HepG2 (cell line): ENCODE data around the gene USP5. TPM values are rescaled to one million over a fixed set of nuclear protein-coding genes. Genes with fewer than 3 reads are reported as not detected.
A peak's percentile ranks its signal among the peaks of the same experiment; 100 is the strongest.

Experiments used
- ATAC-seq: fragments of 200-7000 bp; cut with Tn5 transposase; 3 replicates; pipeline ENCODE4 v1.9.1; 2020; ENCODE audit warnings: mild to moderate bottlenecking, moderate library complexity
- BruUV-seq: library from RNA; stranded (reverse); fragments of 400-500 nt; replicated peaks from 2 replicates; lab custom pipeline; 2021; lab: Mats Ljungman, UMichigan
- CTCF ChIA-PET: fragments of 300-600 bp; formaldehyde crosslinking; extraction: SDS; loops from one replicate; lab custom pipeline; 2021; ENCODE audit warnings: low total read pairs, inconsistent platforms, low intra/inter-chr PET ratio; lab: Yijun Ruan, JAX
- POLR2A ChIA-PET: fragments of 350-600 bp; sonication (Branson Sonifier 250); formaldehyde crosslinking; loops from one replicate; lab custom pipeline; 2020; ENCODE audit warnings: antibody characterized with exemption, inconsistent platforms; lab: Yijun Ruan, JAX
- DNase-seq: peaks from one replicate; pipeline ENCODE4 v3.0.0-alpha.2; 2015; ENCODE audit warnings: low spot score
- FAIRE-seq: peaks from 3 replicates; lab custom pipeline; 2011; peaks lifted over from hg19 to GRCh38; lab: Jason Lieb, UNC
- H2AFZ ChIP-seq: one replicate; pipeline ENCODE4 v1.6.1; 2011; ENCODE audit warnings: low read length, inconsistent platforms
- H3K27ac ChIP-seq: fragments of 300-600 bp; 3 replicates; pipeline ENCODE4 v1.8.0; 2011; ENCODE audit warnings: mixed run types, mild to moderate bottlenecking, mixed read lengths, low read length, inconsistent platforms; ENCODE audit not compliant: insufficient read depth; ENCODE audit errors: extremely low read length
- H3K27me3 ChIP-seq, 2 experiments: fragments of 200-600 bp in 1 of 2; 2 replicates in 1 of 2; 3 replicates in 1 of 2; pipeline versions ENCODE4 v1.6.0 to v1.8.0; 2011; ENCODE audit warnings: low read length in 2 of 2, mild to moderate bottlenecking in 2 of 2, moderate library complexity in 2 of 2, inconsistent platforms in 1 of 2; ENCODE audit not compliant: insufficient read depth in 2 of 2, control insufficient read depth in 1 of 2
- H3K36me3 ChIP-seq, 2 experiments: fragments of 200-600 bp in 1 of 2; replicated peaks in 1 of 2; 2 replicates in 1 of 2; 3 replicates in 1 of 2; pipeline versions ENCODE4 v1.5.1 to v1.8.0; 2011; ENCODE audit warnings: low read length in 2 of 2, inconsistent platforms in 1 of 2; ENCODE audit not compliant: insufficient read depth in 2 of 2, control insufficient read depth in 1 of 2
- H3K4me1 ChIP-seq: 2 replicates; pipeline ENCODE4 v1.5.1; 2012; ENCODE audit warnings: low read length, inconsistent platforms; ENCODE audit not compliant: insufficient read depth
- H3K4me2 ChIP-seq: 2 replicates; pipeline ENCODE4 v1.6.0; 2011; ENCODE audit warnings: low read depth, low read length, inconsistent platforms
- H3K4me3 ChIP-seq, 3 experiments: fragments of 200-600 bp in 1 of 3; sonication (generic), shearing (Covaris generic) in 1 of 3; replicated peaks in 1 of 3; 2 replicates each; pipeline ENCODE4 v1.5.1; 2011 to 2016; ENCODE audit warnings: low read length in 3 of 3, inconsistent platforms in 2 of 3, low read depth in 2 of 3, mild to moderate bottlenecking in 2 of 3, control low read depth in 1 of 3, mixed read lengths in 1 of 3; ENCODE audit not compliant: insufficient read depth in 1 of 3
- H3K79me2 ChIP-seq: one replicate; pipeline ENCODE4 v1.6.1; 2011; ENCODE audit warnings: low read length, inconsistent platforms; ENCODE audit not compliant: insufficient read depth
- H3K9ac ChIP-seq: 2 replicates; pipeline ENCODE4 v1.6.0; 2011; ENCODE audit warnings: mild to moderate bottlenecking, low read depth, low read length, inconsistent platforms; ENCODE audit not compliant: insufficient read depth
- H3K9me3 ChIP-seq: 2 replicates; pipeline ENCODE4 v1.5.1; 2012; ENCODE audit warnings: mild to moderate bottlenecking, low read length
- H4K20me1 ChIP-seq: 2 replicates; pipeline ENCODE4 v1.6.0; 2011; ENCODE audit warnings: inconsistent platforms, mild to moderate bottlenecking, low read length, moderate library complexity; ENCODE audit not compliant: insufficient read depth
- ARID3A ChIP-seq: IDR thresholded peaks from 2 replicates; pipeline ENCODE4 v1.6.1; 2012; ENCODE audit warnings: low read depth, low read length, improper control_type of control experiment
- BORCS8-MEF2B ChIP-seq: sonication (generic); formaldehyde crosslinking; IDR thresholded peaks from 2 replicates; pipeline ENCODE4 v1.8.0; 2022; ENCODE audit warnings: mild to moderate bottlenecking, missing genetic modification reagents
- GTF3A ChIP-seq: sonication (generic); formaldehyde crosslinking; conservative IDR thresholded peaks from 2 replicates; pipeline ENCODE4 v1.4.0; 2020; ENCODE audit warnings: mild to moderate bottlenecking, missing genetic modification reagents
- MATR3 ChIP-seq: sonication (generic); formaldehyde crosslinking; IDR thresholded peaks from 2 replicates; pipeline ENCODE4 v1.4.0; 2020; ENCODE audit warnings: missing genetic modification reagents
- MBD4 ChIP-seq: IDR thresholded peaks from 2 replicates; pipeline ENCODE4 v1.6.1; 2012; ENCODE audit warnings: low read length, inconsistent platforms, borderline replicate concordance
- NRL ChIP-seq: sonication (generic); formaldehyde crosslinking; IDR thresholded peaks from 2 replicates; pipeline ENCODE4 v1.5.0; 2020; ENCODE audit warnings: missing genetic modification reagents, mild to moderate bottlenecking, moderate library complexity, borderline replicate concordance
- PITX1 ChIP-seq: sonication (generic); formaldehyde crosslinking; IDR thresholded peaks from 2 replicates; pipeline ENCODE4 v1.5.1; 2020; ENCODE audit warnings: mild to moderate bottlenecking, missing genetic modification reagents
- POLR2G ChIP-seq: fragments of 200-400 bp; formaldehyde crosslinking; IDR thresholded peaks from 2 replicates; pipeline ENCODE4 v1.6.1; 2018; ENCODE audit warnings: mild to moderate bottlenecking, low read depth, low read length, moderate library complexity
- SALL1 ChIP-seq: sonication (generic); formaldehyde crosslinking; IDR thresholded peaks from 2 replicates; pipeline ENCODE4 v1.8.0; 2022; ENCODE audit warnings: mild to moderate bottlenecking, missing genetic modification reagents
- ZNF34 ChIP-seq: sonication (generic); formaldehyde crosslinking; IDR thresholded peaks from 2 replicates; pipeline ENCODE4 v1.4.0; 2020; ENCODE audit warnings: mild to moderate bottlenecking, missing genetic modification reagents, borderline replicate concordance
- ZNF44 ChIP-seq: sonication (generic); formaldehyde crosslinking; IDR thresholded peaks from 2 replicates; pipeline ENCODE4 v1.5.1; 2020; ENCODE audit warnings: mild to moderate bottlenecking, missing genetic modification reagents
- ZNF543 ChIP-seq: sonication (generic); formaldehyde crosslinking; IDR thresholded peaks from 2 replicates; pipeline ENCODE4 v1.4.0; 2020; ENCODE audit warnings: mild to moderate bottlenecking, missing genetic modification reagents
- ZSCAN9 ChIP-seq: IDR thresholded peaks from 2 replicates; pipeline ENCODE4 v1.6.1; 2016; ENCODE audit warnings: borderline replicate concordance
- WGBS: methylation state at CpG from one replicate; pipeline ENCODE4 v1.1.6; 2017; ENCODE audit warnings: low lambda C conversion rate; 5-methylcytosine and 5-hydroxymethylcytosine counted together
- in situ Hi-C: cut with HindIII; loops from 2 replicates; pipeline ENCODE4 v1.10.0; 2017; ENCODE audit warnings: low pct_unique_long_range_greater_than_20kb; ENCODE audit not compliant: extremely low pct_ligation_motif_present
- intact Hi-C: fragments of 100-400 bp; cut with micrococcal nuclease; formaldehyde crosslinking; loops from one replicate; pipeline ENCODE4 v1.10.0; 2022; ENCODE audit not compliant: unreplicated experiment
- polyA plus RNA-seq, 8 experiments: library from polyadenylated mRNA; depleted of rRNA in 3 of 8; stranded (reverse) in 7 of 8; unstranded in 1 of 8; fragments of >200 nt; fragmentation: Illumina TruSeq in 4 of 8; extraction: Trizol in 4 of 8; gene quantifications; 2 replicates each; pipeline versions ENCODE4 v1.2.1 to v1.2.3, GENCODE V29; 2011 to 2016; ENCODE audit warnings: low read depth in 4 of 8, missing spikeins in 1 of 8, mixed read lengths in 1 of 8; ENCODE audit not compliant: insufficient read depth in 1 of 8
- total RNA-seq, 5 experiments: library from RNA; depleted of rRNA; stranded (reverse); fragments of >200 nt; fragmentation: Illumina TruSeq; extraction: Trizol; gene quantifications; 2 replicates each; pipeline ENCODE4 v1.2.3, GENCODE V29; 2016; ENCODE audit warnings: low read depth in 1 of 5
- TF ChIP-seq, protein P1 (sequence below): sonication (generic); formaldehyde crosslinking; IDR thresholded peaks from 2 replicates; pipeline ENCODE4 v1.8.1; 2023; ENCODE audit warnings: mild to moderate bottlenecking, moderate library complexity, missing genetic modification reagents

USP5 gene
- total and polyA plus RNA-seq, 2 of the 13 experiments (the other 11 are each of a cell fraction or from before 2014, with no cell fraction given) = 39.6 to 56.0 TPM

DNA sequence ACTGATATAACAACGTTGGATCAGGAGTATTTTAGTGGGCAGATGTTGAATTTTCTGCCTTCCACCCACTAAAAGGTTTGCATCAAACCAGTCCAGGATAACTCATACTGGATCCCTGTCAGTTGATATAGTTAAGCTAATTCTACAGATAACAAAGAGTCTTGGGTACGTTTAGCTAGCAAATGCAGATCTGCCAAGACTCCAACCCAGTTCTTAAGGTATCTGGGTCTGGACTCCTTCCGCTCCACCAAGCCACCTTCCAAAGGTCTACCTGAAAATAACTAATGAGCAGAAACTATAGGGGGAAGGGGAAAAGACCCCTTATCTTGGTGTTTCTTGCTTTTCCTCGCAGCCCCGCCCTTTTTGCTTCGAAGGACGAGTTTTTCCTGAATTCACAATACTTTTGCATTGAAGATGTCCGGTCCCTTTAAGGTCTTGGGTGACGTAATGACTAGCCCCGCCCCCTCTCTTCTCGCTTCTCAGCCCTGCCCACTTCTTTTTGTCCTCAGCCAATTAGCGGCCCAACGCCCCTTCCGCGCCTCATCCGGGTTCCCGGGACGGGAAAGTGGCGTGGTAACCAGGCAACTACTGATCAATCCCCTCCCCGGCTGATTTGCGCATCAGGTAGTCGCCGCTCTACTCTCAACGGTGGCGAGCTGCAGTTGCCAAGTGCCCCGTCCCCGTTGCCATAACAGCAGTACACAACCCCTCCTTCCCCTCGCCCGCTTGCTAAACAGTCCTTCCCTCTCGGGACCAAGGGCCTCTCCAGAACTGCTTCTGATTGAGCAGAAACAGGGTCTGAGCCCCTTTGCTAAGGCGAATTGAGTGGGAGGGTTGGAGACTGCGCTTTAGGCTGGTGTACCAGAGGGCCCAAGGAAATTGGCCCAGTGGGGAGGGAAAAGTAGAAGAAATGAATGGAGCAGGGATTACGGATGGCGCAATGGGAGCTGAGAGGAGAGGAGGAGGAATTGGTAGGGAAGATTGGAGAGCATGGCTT is 52.6 kb downstream of the USP5 start, which contains the start of gene LRRC23:
Gene LRRC23, plus strand, starts transcription at position 543 of the 997 bp plus-strand sequence. CDS start 812 bp downstream, outside the sequence.
- no TSS peak for BruUV-seq
- H3K36me3 ChIP-seq = no peaks in the 10 kb centered on the region
- H3K9me3 ChIP-seq = no peaks in the 10 kb centered on the region
- intact Hi-C loops = no loop called here
- peak within 1 kb of the TSS; percentile 90 for H2AFZ ChIP-seq
- DNase-seq (peak; percentile 90), ATAC-seq (peak; percentile 89), FAIRE-seq (peak; percentile 84)
- peak within 1 kb of the TSS; percentile 69 for H3K27ac ChIP-seq
- no peaks in the 10 kb centered on the region for H3K27me3 ChIP-seq
- H3K79me2 ChIP-seq = no peaks in the 10 kb centered on the region
- ChIA-PET CTCF (no interaction called here), POLR2A (interaction anchor here (0.6 to 2.2 kb wide), 7 partner anchors 9 to 203 kb away, joined by 3 to 10 read pairs (median 4); partner anchors contain the start of genes ENO2, SPSB2, TPI1 and USP5)
- no peaks in the 10 kb centered on the region for H4K20me1 ChIP-seq
- WGBS = 5% methylated on average over 34 of the region's 34 CpGs
- H3K4me2 ChIP-seq = peak within 1 kb of the TSS; percentile 96
- peak within 1 kb of the TSS; percentile 78 to 88 (median 83) for H3K4me3 ChIP-seq
- peak within 1 kb of the TSS; percentile 81 for H3K9ac ChIP-seq
- in situ Hi-C loops = no loop called here
- H3K4me1 ChIP-seq = peaks cover 60% of the 10 kb centered on the region
- TF ChIP-seq POLR2G = peak; percentile 59
- no peak for TF ChIP-seq ZNF44 (CRISPR knock-in tag)
- TF ChIP-seq ZNF34 (CRISPR knock-in tag) = no peak
- TF ChIP-seq BORCS8-MEF2B = peak; percentile 62; the same call in 1 of the 2 replicates
- TF ChIP-seq ARID3A = peak; percentile 50; the same call in 1 of the 2 replicates
- TF ChIP-seq SALL1 = peak; percentile 77
- TF ChIP-seq MBD4 = no peak
- no peak for TF ChIP-seq MATR3
- peak; percentile 60; the same call in 1 of the 2 replicates for TF ChIP-seq PITX1 (CRISPR knock-in tag)
- TF ChIP-seq, protein P1, sequence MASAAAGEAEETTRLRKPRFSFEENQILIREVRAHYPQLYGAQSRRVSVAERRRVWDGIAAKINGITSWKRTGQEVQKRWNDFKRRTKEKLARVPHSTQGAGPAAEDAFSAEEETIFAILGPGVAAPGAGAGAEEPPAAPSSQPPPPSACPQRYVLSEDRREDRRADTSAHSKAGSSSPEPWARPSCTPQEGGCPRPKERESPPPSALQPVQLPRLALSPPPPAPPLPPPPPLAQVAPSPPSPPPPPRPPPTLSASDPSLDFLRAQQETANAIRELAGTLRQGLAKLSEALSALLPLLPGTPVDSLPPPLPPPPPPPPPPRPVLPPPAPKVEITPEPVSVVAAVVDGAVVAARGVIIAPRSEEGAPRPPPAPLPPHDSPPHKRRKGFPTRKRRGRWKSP (CRISPR knock-in tag) = peak; percentile 92
- no peak for TF ChIP-seq GTF3A (CRISPR knock-in tag)
- TF ChIP-seq ZNF543 (CRISPR knock-in tag) = no peak
- peak; percentile 60; the same call in 1 of the 2 replicates for TF ChIP-seq NRL (CRISPR knock-in tag)
- TF ChIP-seq ZSCAN9 = no peak
